Bronchial epithelial cell (primary cell): ENCODE results near the gene EEF1AKMT2. TPM values are rescaled to one million over a fixed set of nuclear protein-coding genes. Genes with fewer than 3 reads are reported as not detected.

Experiments used
- DNase-seq: peaks from one replicate; pipeline ENCODE4 v3.0.0-alpha.2; 2010; ENCODE audit warnings: low read depth
- FAIRE-seq: peaks from 2 replicates; lab custom pipeline; 2011; peaks lifted over from hg19 to GRCh38; lab: Jason Lieb, UNC
- H3K27me3 ChIP-seq: 2 replicates; pipeline ENCODE4 v1.5.1; 2011; ENCODE audit warnings: low read length; ENCODE audit not compliant: control insufficient read depth, insufficient read depth
- H3K36me3 ChIP-seq: 2 replicates; pipeline ENCODE4 v1.5.1; 2011; ENCODE audit warnings: low read length; ENCODE audit not compliant: control insufficient read depth, insufficient read depth
- H3K4me3 ChIP-seq: 2 replicates; pipeline ENCODE4 v1.5.1; 2011; ENCODE audit warnings: mild to moderate bottlenecking, low read depth, low read length, control low read depth
- CTCF ChIP-seq: IDR thresholded peaks from 2 replicates; pipeline ENCODE4 v1.5.1; 2011; ENCODE audit warnings: mild to moderate bottlenecking, moderate library complexity, low read length, control low read depth, inconsistent platforms; ENCODE audit not compliant: insufficient read depth, severe bottlenecking
- total RNA-seq: library from RNA; depleted of rRNA; stranded (reverse); fragments of >200 nt; gene quantifications from 2 replicates; pipeline ENCODE4 v1.2.1, GENCODE V29; 2014

The EEF1AKMT2 gene
- total RNA-seq, 1 donor from 2014 or later, result 21.1 TPM

- Histone ChIP-seq H3K4me3 (no peak overlapping the region), H3K27me3 (no peaks in the 10 kb centered on the region), H3K36me3 (peaks cover 5% of the 10 kb centered on the region)
- TF ChIP-seq CTCF, result no peak
- DNase-seq (peak; percentile 74), FAIRE-seq (no peak)
Measured at GRCh38 chr10:124717911-124718741, 73.6 kb downstream of the EEF1AKMT2 start.

DNA sequence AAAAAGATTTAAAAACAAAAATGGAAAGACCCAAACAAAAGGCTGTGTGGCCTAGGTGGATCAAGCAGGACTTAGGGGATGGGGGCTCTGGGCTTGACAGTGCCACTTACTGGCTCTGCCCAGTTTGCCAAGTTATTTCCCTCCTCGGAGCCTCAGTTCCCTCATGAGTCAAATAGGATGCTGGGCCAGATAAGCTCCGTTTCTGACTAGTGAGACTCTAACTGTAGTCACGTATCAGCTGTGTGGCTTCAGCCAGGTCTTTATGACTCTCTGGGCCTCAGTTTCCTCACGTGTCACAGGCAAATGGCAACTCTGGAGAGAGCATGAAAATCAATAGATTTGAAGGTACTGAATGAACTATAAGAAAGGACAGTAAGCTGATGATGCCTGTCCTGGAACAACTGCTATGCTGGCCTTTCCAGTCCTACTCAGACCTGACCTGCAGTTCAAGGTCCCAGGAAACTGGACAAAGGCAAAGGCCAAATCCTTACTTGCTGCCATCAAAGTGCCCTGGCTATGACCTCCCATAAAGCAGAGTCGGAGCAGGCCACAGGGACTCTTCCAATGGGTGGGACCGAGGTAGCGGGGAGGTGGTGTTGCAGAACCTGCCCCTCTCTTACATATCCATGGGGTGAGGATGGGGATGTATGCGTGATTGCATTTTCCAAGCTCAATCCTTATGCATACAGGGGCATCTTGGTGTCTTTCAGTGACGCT, 74.5 kb downstream of the EEF1AKMT2 start:
- Histone ChIP-seq H3K27me3 (no peaks in the 10 kb centered on the region), H3K36me3 (peaks cover 4% of the 10 kb centered on the region), H3K4me3 (no peak overlapping the region)
- no peak for TF ChIP-seq CTCF
- FAIRE-seq, result no peak
- DNase-seq, result no peak

GRCh38 chr10:124716369-124716768, 75.3 kb downstream of the EEF1AKMT2 start:
- no peak for FAIRE-seq
- Histone ChIP-seq H3K36me3 (peaks cover 4% of the 10 kb centered on the region), H3K4me3 (no peak overlapping the region), H3K27me3 (no peaks in the 10 kb centered on the region)
- no peak for TF ChIP-seq CTCF
- no peak for DNase-seq

GRCh38 chr10:124715439-124715838, 76.2 kb downstream of the EEF1AKMT2 start:
- TF ChIP-seq CTCF, result no peak
- Histone ChIP-seq H3K36me3 (peaks cover 4% of the 10 kb centered on the region), H3K27me3 (no peaks in the 10 kb centered on the region), H3K4me3 (no peak overlapping the region)
- DNase-seq (no peak), FAIRE-seq (no peak)

DNA sequence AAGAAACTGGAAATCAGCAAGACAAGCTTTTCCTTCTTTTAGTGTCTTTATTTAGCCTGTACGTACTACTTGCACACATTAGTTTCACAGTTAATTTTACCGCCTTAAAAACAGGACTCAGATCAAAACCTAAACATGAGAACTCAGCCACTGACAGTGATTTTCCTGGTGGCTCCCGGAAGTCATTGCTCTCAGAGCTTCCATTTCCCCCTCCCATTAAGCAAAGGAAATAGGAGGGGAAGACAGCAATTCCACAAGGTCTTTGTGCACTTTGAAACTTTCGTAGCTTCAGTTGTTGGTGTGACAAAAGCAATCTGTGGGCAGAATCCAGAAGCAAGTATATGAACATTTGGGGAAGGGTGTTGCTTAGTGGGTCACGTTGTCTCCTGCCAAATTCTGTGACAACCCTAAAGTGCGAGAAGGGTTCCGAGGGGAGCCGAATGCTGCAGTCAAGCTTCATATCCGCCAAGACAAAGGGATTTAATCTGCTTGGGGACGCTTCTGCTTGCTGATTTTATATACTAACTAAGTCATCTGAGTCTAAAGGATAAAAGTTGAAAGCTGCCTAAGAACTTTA, 77.9 kb downstream of the EEF1AKMT2 start:
- FAIRE-seq (no peak), DNase-seq (no peak)
- H3K36me3 ChIP-seq, result peaks cover 4% of the 10 kb centered on the region
- no peaks in the 10 kb centered on the region for H3K27me3 ChIP-seq
- no peak for TF ChIP-seq CTCF
- no peak overlapping the region for H3K4me3 ChIP-seq
